Right lobe of liver (tissue), 6 donors: ENCODE data around the gene ADARB2. TPM values are rescaled to one million over a fixed set of nuclear protein-coding genes. Genes with fewer than 3 reads are reported as not detected.
A peak's percentile ranks its signal among the peaks of the same experiment; 100 is the strongest.

Experiments used
- ATAC-seq, 4 donors: fragments of 200-7000 bp; cut with Tn5 transposase; one replicate each; pipeline ENCODE4 v1.9.1; 2020; ENCODE audit warnings: mild to moderate bottlenecking in 4 of 4, moderate library complexity in 4 of 4
- DNase-seq, 3 donors: peaks; one replicate each; pipeline ENCODE4 v3.0.0-alpha.2; 2020
- H3K27ac ChIP-seq, 3 donors: fragments of 200-600 bp; one replicate each; pipeline ENCODE4 v1.8.0; 2022
- H3K27me3 ChIP-seq, 2 donors: fragments of 200-600 bp; one replicate each; pipeline ENCODE4 v1.8.0; 2022
- H3K36me3 ChIP-seq, 4 donors: fragments of 200-600 bp; sonication (generic) in 1 of 4; one replicate each; pipeline versions ENCODE4 v1.5.1 to v1.8.0; 2017 to 2022; ENCODE audit warnings: control low read depth in 1 of 4
- H3K4me1 ChIP-seq, 4 donors: fragments of 200-600 bp; sonication (generic) in 1 of 4; one replicate each; pipeline versions ENCODE4 v1.5.1 to v1.8.0; 2017 to 2022; ENCODE audit warnings: control low read depth in 1 of 4
- H3K4me3 ChIP-seq, 3 donors: fragments of 200-600 bp; one replicate each; pipeline ENCODE4 v1.8.0; 2022
- H3K9me3 ChIP-seq, 4 donors: fragments of 200-600 bp; sonication (generic) in 1 of 4; one replicate each; pipeline versions ENCODE4 v1.5.1 to v1.8.0; 2017 to 2022; ENCODE audit warnings: control low read depth in 1 of 4
- POLR2A ChIP-seq: fragments of 450-650 bp; IDR thresholded peaks from one replicate; pipeline ENCODE4 v1.6.1; 2017; ENCODE audit warnings: antibody characterized with exemption, mild to moderate bottlenecking
- WGBS: methylation state at CpG from one replicate; pipeline ENCODE4 v1.1.6; 2018; ENCODE audit warnings: low coverage, low lambda C conversion rate; ENCODE audit not compliant: insufficient coverage; ENCODE audit errors: missing lambda C conversion rate; 5-methylcytosine and 5-hydroxymethylcytosine counted together
- intact Hi-C, 2 donors: fragments of 100-400 bp; cut with DNase I; formaldehyde crosslinking; loops; one replicate each; pipeline versions ENCODE4 v1.11.2 to v1.14.1; 2022
- total RNA-seq, 6 experiments: library from RNA; depleted of rRNA in 2 of 6; stranded (reverse); fragments of >200 nt in 2 of 6; fragmentation: NEBNext Ultra II Directional in 3 of 6; extraction: Animal tissue kit (Norgen Biotek cat#: 25700) in 3 of 6; gene quantifications; one replicate each; pipeline versions ENCODE4 v1.1.0 to v1.2.4, GENCODE V29; 2016 to 2023
- TF ChIP-seq, protein P1 (sequence below), 4 donors: fragments of 200-600 bp in 3 of 4; fragments of 450-650 bp in 1 of 4; IDR thresholded peaks; one replicate each; pipeline versions ENCODE4 v1.5.1 to v1.8.0; 2016 to 2022; ENCODE audit warnings: antibody characterized with exemption in 4 of 4, mild to moderate bottlenecking in 2 of 4
- donor health status: DM: no; HTN: yes; CAD: no.
- donor health status: DM: no; HTN: no; CAD: no.
- donor health status: DM: no; HTN: no; CAD: no.
- donor health status: DM: no; HTN: yes; CAD: no.
- donor health status: DM: no; HTN: yes; CAD: no.

The ADARB2 gene
- total RNA-seq, 6 experiments from 2014 or later = 0.07 to 0.68 (median 0.42) TPM

DNA sequence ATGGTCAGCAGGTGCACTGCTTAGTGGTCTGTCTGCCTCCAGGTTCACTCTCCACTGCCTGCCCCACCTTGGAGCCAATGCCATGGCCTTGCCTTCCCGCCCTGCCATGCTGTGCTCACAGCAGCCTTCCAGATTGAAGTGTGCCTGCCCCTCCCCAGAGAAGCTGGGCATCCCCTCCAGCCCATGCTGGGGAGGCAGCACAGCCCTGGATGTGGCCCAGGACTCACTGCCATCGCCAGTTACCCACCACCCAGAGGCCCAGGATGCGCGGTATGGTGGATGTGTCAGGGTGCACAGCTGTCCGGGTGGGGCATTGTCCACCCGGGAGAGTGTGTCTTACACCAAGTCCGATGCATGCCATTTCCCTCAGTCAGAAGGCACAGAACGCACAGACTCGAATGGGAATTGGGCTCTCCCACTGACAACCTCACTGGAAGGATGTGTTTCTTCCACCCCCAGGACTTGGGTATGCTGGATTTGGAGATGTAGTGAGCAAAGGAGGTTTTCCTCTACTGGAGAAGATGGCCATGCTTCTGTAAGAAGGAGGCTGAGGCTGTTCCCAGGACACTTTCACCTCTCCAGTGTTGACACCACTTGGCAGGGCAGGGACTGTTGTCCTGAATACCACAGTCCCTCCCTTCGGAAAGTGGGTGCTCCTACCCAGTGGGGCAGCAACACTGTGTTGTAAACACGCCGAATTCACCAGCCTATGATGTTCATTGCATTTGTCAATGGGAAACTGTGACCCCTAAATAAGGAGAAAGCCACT lies 122.0 kb downstream of the ADARB2 start:
- DNase-seq (no peak), ATAC-seq (peak in 1 of 4 donors; percentile 17)
- no peaks in the 10 kb centered on the region for H3K4me1 ChIP-seq
- no peaks in the 10 kb centered on the region for H3K9me3 ChIP-seq
- H3K36me3 ChIP-seq = no peaks in the 10 kb centered on the region
- 33% methylated on average over 4 of the region's 12 CpGs for WGBS
- H3K27ac ChIP-seq = no peak overlapping the region
- intact Hi-C loops = no loop called here
- no peak overlapping the region for H3K4me3 ChIP-seq
- TF ChIP-seq, protein P1, sequence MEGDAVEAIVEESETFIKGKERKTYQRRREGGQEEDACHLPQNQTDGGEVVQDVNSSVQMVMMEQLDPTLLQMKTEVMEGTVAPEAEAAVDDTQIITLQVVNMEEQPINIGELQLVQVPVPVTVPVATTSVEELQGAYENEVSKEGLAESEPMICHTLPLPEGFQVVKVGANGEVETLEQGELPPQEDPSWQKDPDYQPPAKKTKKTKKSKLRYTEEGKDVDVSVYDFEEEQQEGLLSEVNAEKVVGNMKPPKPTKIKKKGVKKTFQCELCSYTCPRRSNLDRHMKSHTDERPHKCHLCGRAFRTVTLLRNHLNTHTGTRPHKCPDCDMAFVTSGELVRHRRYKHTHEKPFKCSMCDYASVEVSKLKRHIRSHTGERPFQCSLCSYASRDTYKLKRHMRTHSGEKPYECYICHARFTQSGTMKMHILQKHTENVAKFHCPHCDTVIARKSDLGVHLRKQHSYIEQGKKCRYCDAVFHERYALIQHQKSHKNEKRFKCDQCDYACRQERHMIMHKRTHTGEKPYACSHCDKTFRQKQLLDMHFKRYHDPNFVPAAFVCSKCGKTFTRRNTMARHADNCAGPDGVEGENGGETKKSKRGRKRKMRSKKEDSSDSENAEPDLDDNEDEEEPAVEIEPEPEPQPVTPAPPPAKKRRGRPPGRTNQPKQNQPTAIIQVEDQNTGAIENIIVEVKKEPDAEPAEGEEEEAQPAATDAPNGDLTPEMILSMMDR (IDR thresholded peaks at IDR 0.05) = no peak
- no peak for TF ChIP-seq POLR2A
- H3K27me3 ChIP-seq = no peaks in the 10 kb centered on the region

DNA sequence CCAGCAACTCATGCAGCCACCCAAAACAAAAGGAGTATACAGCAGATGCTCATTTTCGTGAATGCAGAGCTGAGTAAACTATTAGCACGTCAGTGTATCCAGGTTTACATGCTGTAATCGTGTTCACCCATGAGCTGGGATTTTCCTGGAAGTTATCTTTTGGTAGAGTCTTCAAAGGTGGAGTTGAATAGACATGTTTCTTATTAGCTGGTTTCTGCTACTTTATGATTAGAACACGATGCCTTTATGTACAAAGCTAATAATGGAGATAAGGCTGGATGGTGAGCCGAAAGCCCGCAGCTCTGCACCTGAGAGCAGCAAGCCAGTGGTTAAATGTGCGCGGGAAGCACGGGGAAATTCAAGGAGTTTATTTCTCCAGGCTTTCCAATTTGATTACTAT lies 123.8 kb downstream of the ADARB2 start:
- DNase-seq = no peak
- Histone ChIP-seq H3K36me3 (no peaks in the 10 kb centered on the region), H3K9me3 (no peaks in the 10 kb centered on the region), H3K4me1 (no peaks in the 10 kb centered on the region), H3K4me3 (no peak overlapping the region), H3K27me3 (no peaks in the 10 kb centered on the region), H3K27ac (no peak overlapping the region)
- intact Hi-C loops = no loop called here
- TF ChIP-seq POLR2A = no peak
- TF ChIP-seq, protein P1 (IDR thresholded peaks at IDR 0.05) = no peak
- whole genome bisulfite sequencing = 53% methylated on average over 9 of the region's 9 CpGs
- no peak for ATAC-seq

DNA sequence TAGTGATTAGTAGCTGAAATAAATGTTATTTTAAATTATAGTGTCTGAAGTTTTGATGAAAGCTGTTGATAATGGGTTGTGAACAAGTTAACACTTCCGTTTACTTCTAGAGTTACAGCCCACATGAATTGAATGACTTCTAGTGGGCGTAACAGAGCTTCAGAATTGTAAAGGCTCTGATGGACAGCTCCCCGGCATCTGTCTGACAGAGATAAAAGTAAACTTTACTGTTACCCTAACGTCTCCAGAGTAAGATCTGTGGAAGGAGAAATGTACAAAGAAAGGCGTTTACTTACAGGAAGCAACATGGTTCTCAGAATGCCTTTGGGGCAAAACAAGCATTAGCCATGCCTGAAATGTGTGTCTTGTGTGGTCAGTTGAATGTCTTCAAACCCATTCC lies 124.4 kb downstream of the ADARB2 start:
- Histone ChIP-seq H3K27me3 (no peaks in the 10 kb centered on the region), H3K36me3 (no peaks in the 10 kb centered on the region), H3K4me3 (no peak overlapping the region), H3K27ac (no peak overlapping the region), H3K9me3 (no peaks in the 10 kb centered on the region), H3K4me1 (no peaks in the 10 kb centered on the region)
- DNase-seq = no peak
- intact Hi-C loops = no loop called here
- ATAC-seq = no peak
- no peak for TF ChIP-seq POLR2A
- TF ChIP-seq, protein P1 (IDR thresholded peaks at IDR 0.05) = no peak
- 25% methylated on average over 5 of the region's 5 CpGs for WGBS

DNA sequence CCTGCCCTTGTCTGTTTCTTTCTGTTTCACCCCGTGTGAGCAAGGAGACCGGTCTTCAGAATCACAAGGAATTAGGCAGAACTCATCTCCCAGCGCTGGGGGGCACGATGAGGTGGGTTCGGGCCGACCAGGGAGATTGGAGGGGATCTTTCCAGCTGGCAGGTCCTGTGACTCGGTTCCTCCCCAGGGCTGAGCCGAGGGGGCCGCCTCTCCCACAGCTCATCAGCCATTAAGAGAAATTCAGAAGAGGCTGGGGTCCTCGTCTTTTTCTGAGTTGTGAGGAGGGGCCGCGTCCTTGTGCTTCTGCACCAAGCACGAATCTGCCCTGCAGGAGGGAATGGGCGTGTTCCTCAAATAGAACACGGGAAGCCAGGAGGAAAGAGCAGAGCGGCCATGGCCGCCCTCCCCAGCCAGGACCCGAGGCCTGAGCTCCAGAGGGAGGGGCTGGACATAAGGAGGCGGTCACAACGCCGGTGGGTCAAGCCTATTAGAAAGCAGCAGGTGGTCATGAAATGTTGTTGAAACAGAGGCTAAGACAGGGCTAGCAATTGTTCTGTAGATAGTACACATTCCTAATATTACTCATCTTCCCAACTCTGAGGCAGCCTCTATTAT lies 125.3 kb downstream of the ADARB2 start:
- intact Hi-C loops = no loop called here
- no peak for TF ChIP-seq POLR2A
- TF ChIP-seq, protein P1 (IDR thresholded peaks at IDR 0.05) = no peak
- Histone ChIP-seq H3K27me3 (no peaks in the 10 kb centered on the region), H3K27ac (no peak overlapping the region), H3K4me1 (no peaks in the 10 kb centered on the region), H3K4me3 (no peak overlapping the region), H3K36me3 (no peaks in the 10 kb centered on the region), H3K9me3 (no peaks in the 10 kb centered on the region)
- DNase-seq = no peak
- ATAC-seq = no peak
- 30% methylated on average over 12 of the region's 21 CpGs for WGBS
